Measurements from ENCODE around the gene CNTN4. TPM values are rescaled to one million over a fixed set of nuclear protein-coding genes. Genes with fewer than 3 reads are reported as not detected.

Gene CNTN4
- total RNA-seq, 1 donor from 2014 or later: 5.2 TPM

GRCh38 chr3:2589336-2589969 is 490.8 kb downstream of the CNTN4 start:
- no peaks in the 10 kb centered on the region for H3K9me3 Mint-ChIP-seq
- Histone ChIP-seq H4K20me1 (ENCODE audit: low read depth) (no peaks in the 10 kb centered on the region), H3K36me3 (no peaks in the 10 kb centered on the region), H3K4me2 (no peak overlapping the region), H3K27me3 (no peaks in the 10 kb centered on the region), H3K4me3 (no peak overlapping the region), H3K27ac (no peak overlapping the region), H3F3A (ENCODE audit: low read depth) (no peaks in the 10 kb centered on the region), H3K79me2 (ENCODE audit: low read depth) (no peaks in the 10 kb centered on the region), H3K9me3 (ENCODE audit: low read depth) (no peaks in the 10 kb centered on the region), H2AFZ (replicated peaks) (no peak overlapping the region), H3K4me1 (no peaks in the 10 kb centered on the region), H3K9ac (no peak overlapping the region)
- no peak overlapping the region for H3K4me3 Mint-ChIP-seq
- DNase-seq (ENCODE audit: low spot score): no peak
- H3K27me3 Mint-ChIP-seq (ENCODE audit: insufficient read depth, low read depth): no peaks in the 10 kb centered on the region
- H3K4me1 Mint-ChIP-seq: peaks cover 11% of the 10 kb centered on the region
- TF ChIP-seq CTCF (IDR thresholded peaks at IDR 0.05) (no peak), EZH2phosphoT487 (IDR thresholded peaks at IDR 0.05) (no peak), EZH2 (IDR thresholded peaks at IDR 0.05) (no peak)
- no peaks in the 10 kb centered on the region for H3K36me3 Mint-ChIP-seq
- H3K27ac Mint-ChIP-seq: no peak overlapping the region

GRCh38 chr3:2595486-2595885 is 496.8 kb downstream of the CNTN4 start:
- Histone ChIP-seq H3K27me3 (no peaks in the 10 kb centered on the region), H3K27ac (no peak overlapping the region), H3K36me3 (no peaks in the 10 kb centered on the region), H3K79me2 (ENCODE audit: low read depth) (no peaks in the 10 kb centered on the region), H3K4me2 (no peak overlapping the region), H3K4me3 (no peak overlapping the region), H3K9me3 (ENCODE audit: low read depth) (no peaks in the 10 kb centered on the region), H4K20me1 (ENCODE audit: low read depth) (no peaks in the 10 kb centered on the region), H3K4me1 (no peaks in the 10 kb centered on the region), H3F3A (ENCODE audit: low read depth) (no peaks in the 10 kb centered on the region), H3K9ac (no peak overlapping the region), H2AFZ (replicated peaks) (no peak overlapping the region)
- Mint-ChIP-seq H3K27me3 (ENCODE audit: insufficient read depth, low read depth) (no peaks in the 10 kb centered on the region), H3K4me3 (no peak overlapping the region), H3K9me3 (no peaks in the 10 kb centered on the region), H3K27ac (no peak overlapping the region), H3K36me3 (no peaks in the 10 kb centered on the region), H3K4me1 (no peaks in the 10 kb centered on the region)
- peak; percentile 56 for TF ChIP-seq CTCF (IDR thresholded peaks at IDR 0.05)
- no peak for TF ChIP-seq EZH2phosphoT487 (IDR thresholded peaks at IDR 0.05)
- TF ChIP-seq EZH2 (IDR thresholded peaks at IDR 0.05): no peak
- DNase-seq (ENCODE audit: low spot score): peak; percentile 41

GRCh38 chr3:2597615-2598014 is 498.9 kb downstream of the CNTN4 start:
- H3K9ac ChIP-seq: no peak overlapping the region
- H4K20me1 ChIP-seq (ENCODE audit: low read depth): no peaks in the 10 kb centered on the region
- Mint-ChIP-seq H3K4me1 (no peaks in the 10 kb centered on the region), H3K27me3 (ENCODE audit: insufficient read depth, low read depth) (no peaks in the 10 kb centered on the region), H3K27ac (no peak overlapping the region), H3K36me3 (no peaks in the 10 kb centered on the region), H3K4me3 (no peak overlapping the region), H3K9me3 (no peaks in the 10 kb centered on the region)
- H3K4me1 ChIP-seq: no peaks in the 10 kb centered on the region
- no peak overlapping the region for H3K27ac ChIP-seq
- H3K36me3 ChIP-seq: no peaks in the 10 kb centered on the region
- no peak overlapping the region for H3K4me2 ChIP-seq
- H3K27me3 ChIP-seq: no peaks in the 10 kb centered on the region
- no peaks in the 10 kb centered on the region for H3K9me3 ChIP-seq (ENCODE audit: low read depth)
- no peaks in the 10 kb centered on the region for H3F3A ChIP-seq (ENCODE audit: low read depth)
- H2AFZ ChIP-seq (replicated peaks): no peak overlapping the region
- no peak overlapping the region for H3K4me3 ChIP-seq
- no peaks in the 10 kb centered on the region for H3K79me2 ChIP-seq (ENCODE audit: low read depth)
- DNase-seq (ENCODE audit: low spot score): no peak
- TF ChIP-seq CTCF (IDR thresholded peaks at IDR 0.05) (no peak), EZH2phosphoT487 (IDR thresholded peaks at IDR 0.05) (no peak), EZH2 (IDR thresholded peaks at IDR 0.05) (no peak)
